ENCODE results near the gene MTMR11. TPM values are rescaled to one million over a fixed set of nuclear protein-coding genes. Genes with fewer than 3 reads are reported as not detected.

MTMR11 gene
- total RNA-seq: 1 to 10 TPM; 2.0 to 8.6 (median 5.6) TPM

GRCh38 chr1:149936170-149936991, at the start of gene MTMR11:
MTMR11 (minus strand) TSS chr1:149936879; CDS start chr1:149936647, 232 bp downstream.
- Histone ChIP-seq H3K36me3 (no peaks in the 10 kb centered on the region), H3K4me3 (replicated peaks in 1 of 3) (peak within 1 kb of the TSS in 2 of 3 donors; percentile 20 to 32), H3K27ac (no peak within 1 kb of the TSS), H3K9me3 (no peaks in the 10 kb centered on the region), H3K27me3 (no peaks in the 10 kb centered on the region), H3K4me1 (peaks cover 13 to 27% of the 10 kb centered on the region in 2 donors)
- intact Hi-C loops (cut with DNase I): no loop called here
- peak; percentile 37 to 42 for DNase-seq
- TF ChIP-seq CTCF (IDR thresholded peaks at IDR 0.05) (no peak), POLR2A (IDR thresholded peaks at IDR 0.05) (no peak)
- WGBS, 2 donors: 17 to 19% methylated on average over 18 of the region's 18 CpGs

- intact Hi-C loops (cut with DNase I): no loop called here
- H3K4me1 ChIP-seq: peaks cover 8 to 19% of the 10 kb centered on the region in 2 donors
- 98 to 100% methylated on average over 3 of the region's 3 CpGs for WGBS, 2 donors
- no peak for DNase-seq
- no peaks in the 10 kb centered on the region for H3K27me3 ChIP-seq
- H3K9me3 ChIP-seq: no peaks in the 10 kb centered on the region
- peaks cover 7 to 20% of the 10 kb centered on the region in 2 donors for H3K36me3 ChIP-seq
- H3K27ac ChIP-seq: no peak overlapping the region
- no peak for TF ChIP-seq CTCF (IDR thresholded peaks at IDR 0.05)
- no peak for TF ChIP-seq POLR2A (IDR thresholded peaks at IDR 0.05)
- no peak overlapping the region for H3K4me3 ChIP-seq (replicated peaks in 1 of 3)
Observed at GRCh38 chr1:149979972-149980540, 43.4 kb upstream of the MTMR11 start.

- intact Hi-C loops (cut with DNase I): no loop called here
- WGBS, 2 donors: 92 to 95% methylated on average over 2 of the region's 2 CpGs
- Histone ChIP-seq H3K4me3 (replicated peaks in 1 of 3) (no peak overlapping the region), H3K4me1 (peaks cover 8 to 19% of the 10 kb centered on the region in 2 donors), H3K36me3 (peaks cover 12 to 25% of the 10 kb centered on the region in 2 donors), H3K27me3 (no peaks in the 10 kb centered on the region), H3K9me3 (no peaks in the 10 kb centered on the region), H3K27ac (peak overlapping the region in 2 of 3 donors; percentile 6 to 29)
- TF ChIP-seq CTCF (IDR thresholded peaks at IDR 0.05) (no peak), POLR2A (IDR thresholded peaks at IDR 0.05) (no peak)
- DNase-seq: no peak
Observed at GRCh38 chr1:149979245-149979971, 42.7 kb upstream of the MTMR11 start.

GRCh38 chr1:149978547-149979023, 41.9 kb upstream of the MTMR11 start:
- peak; percentile 63 to 70 for DNase-seq
- no peak overlapping the region for H3K4me3 ChIP-seq (replicated peaks in 1 of 3)
- H3K27me3 ChIP-seq: no peaks in the 10 kb centered on the region
- peaks cover 8 to 19% of the 10 kb centered on the region in 2 donors for H3K4me1 ChIP-seq
- WGBS, 2 donors: 26 to 30% methylated on average over 1 of the region's 1 CpG
- peak overlapping the region in 1 of 3 donors; percentile 29 for H3K27ac ChIP-seq
- peaks cover 17 to 25% of the 10 kb centered on the region in 2 donors for H3K36me3 ChIP-seq
- intact Hi-C loops (cut with DNase I): no loop called here
- no peaks in the 10 kb centered on the region for H3K9me3 ChIP-seq
- TF ChIP-seq CTCF (IDR thresholded peaks at IDR 0.05) (no peak), POLR2A (IDR thresholded peaks at IDR 0.05) (no peak)
